Right atrium auricular region (tissue), 2 donors: Measurements from ENCODE around the gene CYP11A1. TPM values are rescaled to one million over a fixed set of nuclear protein-coding genes. Genes with fewer than 3 reads are reported as not detected.

ENCODE experiments used
- DNase-seq: peaks from one replicate; pipeline ENCODE4 v3.0.0-alpha.2; 2019; ENCODE audit warnings: low spot score
- H3K27ac ChIP-seq, 2 donors: fragments of 200-600 bp; sonication (generic); 1 replicate in 1 of 2; 2 replicates in 1 of 2; pipeline ENCODE4 v1.5.1; 2016 to 2019
- H3K27me3 ChIP-seq, 2 donors: fragments of 200-600 bp; sonication (generic); one replicate each; pipeline versions ENCODE4 v1.5.1 to v1.6.0; 2017 to 2019
- H3K36me3 ChIP-seq: fragments of 200-600 bp; sonication (generic); one replicate; pipeline ENCODE4 v1.5.1; 2016
- H3K4me1 ChIP-seq, 2 donors: fragments of 200-600 bp; sonication (generic); one replicate each; pipeline versions ENCODE4 v1.5.1 to v1.6.0; 2017 to 2019
- H3K4me3 ChIP-seq, 2 donors: fragments of 200-600 bp; sonication (generic); 1 replicate in 1 of 2; 2 replicates in 1 of 2; pipeline ENCODE4 v1.5.1; 2017 to 2019; ENCODE audit warnings: mild to moderate bottlenecking in 1 of 2, moderate library complexity in 1 of 2
- H3K9me3 ChIP-seq, 2 donors: fragments of 200-600 bp; sonication (generic); one replicate each; pipeline ENCODE4 v1.5.1; 2019
- CTCF ChIP-seq, 2 donors: fragments of 200-600 bp; sonication (generic); IDR thresholded peaks; one replicate each; pipeline ENCODE4 v1.5.1; 2019; ENCODE audit warnings: antibody characterized with exemption in 2 of 2
- total RNA-seq, 2 donors: library from RNA; depleted of rRNA; stranded (reverse); fragments of >200 nt; gene quantifications; one replicate each; pipeline ENCODE4 v1.1.0, GENCODE V29; 2016

The CYP11A1 gene
- total RNA-seq, 2 donors from 2014 or later, result 0.71 to 1.0 TPM

GRCh38 chr15:74396146-74396438 is 28.6 kb upstream of the CYP11A1 start:
- no peak for TF ChIP-seq CTCF (IDR thresholded peaks at IDR 0.05)
- H3K9me3 ChIP-seq, result no peaks in the 10 kb centered on the region

GRCh38 chr15:74395319-74396145 is 28.1 kb upstream of the CYP11A1 start:
- Histone ChIP-seq H3K9me3 (no peaks in the 10 kb centered on the region), H3K4me3 (no peak overlapping the region)

More at GRCh38 chr15:74396146-74396438, 28.6 kb upstream of the CYP11A1 start:
- Histone ChIP-seq H3K4me1 (no peaks in the 10 kb centered on the region), H3K27me3 (no peaks in the 10 kb centered on the region), H3K4me3 (no peak overlapping the region), H3K36me3 (no peaks in the 10 kb centered on the region), H3K27ac (no peak overlapping the region)
- no peak for DNase-seq

GRCh38 chr15:74394090-74394846 is 26.8 kb upstream of the CYP11A1 start:
- DNase-seq, result no peak
- H3K27ac ChIP-seq, result no peak overlapping the region
- no peak for TF ChIP-seq CTCF (IDR thresholded peaks at IDR 0.05)
- H3K4me3 ChIP-seq, result no peak overlapping the region
- no peaks in the 10 kb centered on the region for H3K36me3 ChIP-seq
- H3K4me1 ChIP-seq, result no peaks in the 10 kb centered on the region
- H3K27me3 ChIP-seq, result no peaks in the 10 kb centered on the region
- H3K9me3 ChIP-seq, result no peaks in the 10 kb centered on the region

More at GRCh38 chr15:74395319-74396145, 28.1 kb upstream of the CYP11A1 start:
- no peak for TF ChIP-seq CTCF (IDR thresholded peaks at IDR 0.05)
- no peaks in the 10 kb centered on the region for H3K4me1 ChIP-seq
- DNase-seq, result no peak
- no peak overlapping the region for H3K27ac ChIP-seq
- no peaks in the 10 kb centered on the region for H3K36me3 ChIP-seq
- no peaks in the 10 kb centered on the region for H3K27me3 ChIP-seq

- DNase-seq, result no peak
- Histone ChIP-seq H3K36me3 (no peaks in the 10 kb centered on the region), H3K27me3 (no peaks in the 10 kb centered on the region), H3K4me1 (no peaks in the 10 kb centered on the region), H3K27ac (no peak overlapping the region), H3K4me3 (no peak overlapping the region), H3K9me3 (no peaks in the 10 kb centered on the region)
- no peak for TF ChIP-seq CTCF (IDR thresholded peaks at IDR 0.05)
These were observed 26.0 kb upstream of the CYP11A1 start for GRCh38 chr15:74393423-74393822.

- Histone ChIP-seq H3K36me3 (no peaks in the 10 kb centered on the region), H3K27ac (no peak overlapping the region), H3K4me1 (no peaks in the 10 kb centered on the region), H3K9me3 (no peaks in the 10 kb centered on the region), H3K27me3 (no peaks in the 10 kb centered on the region), H3K4me3 (no peak overlapping the region)
- no peak for DNase-seq
- TF ChIP-seq CTCF (IDR thresholded peaks at IDR 0.05), result no peak
These were observed 25.5 kb upstream of the CYP11A1 start for GRCh38 chr15:74392902-74393301.
